ENCODE results near the gene CERKL. TPM values are rescaled to one million over a fixed set of nuclear protein-coding genes. Genes with fewer than 3 reads are reported as not detected.

CERKL gene
- total and polyA plus RNA-seq, 2 donors (not counting 1 experiment from before 2014, with no cell fraction given) = 0.03 TPM; not detected in 1

DNA sequence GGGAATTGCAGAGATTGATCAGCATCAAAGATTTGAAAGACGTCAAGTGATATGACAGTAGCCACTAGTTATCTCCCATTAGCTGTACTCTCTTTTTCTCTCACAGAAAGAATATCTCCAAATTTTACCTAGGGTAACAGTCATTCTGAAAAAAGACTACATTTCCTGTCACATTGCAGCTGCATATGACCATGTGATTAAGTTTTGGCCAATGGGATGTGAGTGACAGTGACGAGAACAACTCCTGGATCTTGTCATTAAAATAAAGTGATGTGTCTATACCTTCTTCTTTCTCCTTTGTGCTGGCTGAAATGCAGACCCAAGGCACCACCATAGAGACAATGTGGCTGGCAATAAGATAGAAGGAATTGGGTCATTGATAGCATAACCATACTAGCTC is 34.0 kb upstream of the CERKL start:
- ChIA-PET POLR2A (no interaction called here), CTCF (no interaction called here)
- Histone ChIP-seq H4K20me1 (ENCODE audit: control insufficient read depth, insufficient read depth, low read length, poor library complexity, severe bottlenecking) (no peaks in the 10 kb centered on the region), H3K4me1 (ENCODE audit: control insufficient read depth in 2 of 2, insufficient read depth in 2 of 2, low read length in 2 of 2) (peaks cover 3 to 5% of the 10 kb centered on the region in 2 donors), H2AFZ (ENCODE audit: insufficient read depth, low read depth, low read length, poor library complexity, severe bottlenecking) (no peak overlapping the region), H3K27me3 (replicated peaks in 1 of 4; ENCODE audit: control extremely low read depth in 1 of 4, control insufficient read depth in 3 of 4, insufficient read depth in 4 of 4, low read length in 3 of 4) (peaks cover 0 to 18% (median 13%) of the 10 kb centered on the region in 4 experiments), H3K9ac (ENCODE audit: low read length) (no peak overlapping the region), H3K27ac (ENCODE audit: low read length in 2 of 2) (no peak overlapping the region), H3K4me2 (replicated peaks; ENCODE audit: low read depth, low read length, poor library complexity, severe bottlenecking) (no peak overlapping the region), H3K4me3 (ENCODE audit: control extremely low read depth in 1 of 5, extremely low read depth in 1 of 5, insufficient read depth in 1 of 5, low read depth in 2 of 5, low read length in 4 of 5) (no peak overlapping the region), H3K9me3 (ENCODE audit: control extremely low read depth in 1 of 3, control insufficient read depth in 2 of 3, insufficient read depth in 1 of 3, low read length in 2 of 3) (peaks cover 0 to 3% (median 0%) of the 10 kb centered on the region in 3 donors), H3K36me3 (replicated peaks in 1 of 2; ENCODE audit: control extremely low read depth in 1 of 2, control insufficient read depth in 1 of 2, extremely low read depth in 1 of 2, insufficient read depth in 2 of 2, low read length in 1 of 2) (no peaks in the 10 kb centered on the region), H3K79me2 (ENCODE audit: control insufficient read depth, insufficient read depth, low read length) (no peaks in the 10 kb centered on the region)
- TF ChIP-seq, protein P1, sequence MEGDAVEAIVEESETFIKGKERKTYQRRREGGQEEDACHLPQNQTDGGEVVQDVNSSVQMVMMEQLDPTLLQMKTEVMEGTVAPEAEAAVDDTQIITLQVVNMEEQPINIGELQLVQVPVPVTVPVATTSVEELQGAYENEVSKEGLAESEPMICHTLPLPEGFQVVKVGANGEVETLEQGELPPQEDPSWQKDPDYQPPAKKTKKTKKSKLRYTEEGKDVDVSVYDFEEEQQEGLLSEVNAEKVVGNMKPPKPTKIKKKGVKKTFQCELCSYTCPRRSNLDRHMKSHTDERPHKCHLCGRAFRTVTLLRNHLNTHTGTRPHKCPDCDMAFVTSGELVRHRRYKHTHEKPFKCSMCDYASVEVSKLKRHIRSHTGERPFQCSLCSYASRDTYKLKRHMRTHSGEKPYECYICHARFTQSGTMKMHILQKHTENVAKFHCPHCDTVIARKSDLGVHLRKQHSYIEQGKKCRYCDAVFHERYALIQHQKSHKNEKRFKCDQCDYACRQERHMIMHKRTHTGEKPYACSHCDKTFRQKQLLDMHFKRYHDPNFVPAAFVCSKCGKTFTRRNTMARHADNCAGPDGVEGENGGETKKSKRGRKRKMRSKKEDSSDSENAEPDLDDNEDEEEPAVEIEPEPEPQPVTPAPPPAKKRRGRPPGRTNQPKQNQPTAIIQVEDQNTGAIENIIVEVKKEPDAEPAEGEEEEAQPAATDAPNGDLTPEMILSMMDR (IDR thresholded peaks at IDR 0.05) = no peak
- TF ChIP-seq EZH2 (IDR thresholded peaks at IDR 0.05; ENCODE audit: borderline replicate concordance, insufficient read depth, low read depth, low read length, poor library complexity, severe bottlenecking) = no peak
- H3K27me3 Mint-ChIP-seq = peaks cover 41% of the 10 kb centered on the region
- no peak for DNase-seq
- peaks cover 8% of the 10 kb centered on the region for H3K4me1 Mint-ChIP-seq
- no peak overlapping the region for H3K4me3 Mint-ChIP-seq
- H3K27ac Mint-ChIP-seq = no peak overlapping the region
- intact Hi-C loops (cut with micrococcal nuclease) = no loop called here
- ATAC-seq (ENCODE audit: low read depth) = no peak
- WGBS (ENCODE audit: insufficient coverage) = no CpG with 5 or more reads among the region's 2 CpGs
- no peaks in the 10 kb centered on the region for H3K9me3 Mint-ChIP-seq (ENCODE audit: insufficient read depth)

DNA sequence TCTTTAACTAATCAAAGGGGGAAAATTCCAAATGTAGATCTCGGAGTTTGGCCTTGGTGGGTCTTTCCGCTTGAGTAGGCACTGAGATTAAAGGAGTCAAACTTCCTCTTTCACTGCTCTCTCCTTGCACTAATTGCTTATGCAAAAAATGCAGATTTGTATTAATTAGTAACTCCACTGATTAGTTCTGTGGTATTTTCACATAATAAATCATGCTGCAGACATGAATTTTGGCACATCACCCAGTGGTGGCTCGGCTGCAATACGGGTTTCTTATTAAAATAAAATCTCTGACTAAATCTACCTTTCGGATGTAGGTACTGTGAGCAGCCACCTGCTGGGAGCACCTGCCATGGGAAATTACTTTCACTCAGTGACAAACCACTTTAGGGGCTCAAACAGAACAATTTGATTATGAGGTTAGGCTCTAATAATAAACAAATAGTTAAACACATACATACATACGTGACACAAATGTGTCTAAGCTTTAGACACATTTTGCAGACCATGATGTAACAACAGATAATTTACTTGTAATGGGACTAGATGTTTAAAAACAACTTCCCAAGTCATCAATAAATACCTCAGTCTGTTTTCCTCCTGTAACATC is 29.8 kb upstream of the CERKL start:
- Histone ChIP-seq H3K79me2 (ENCODE audit: control insufficient read depth, insufficient read depth, low read length) (no peaks in the 10 kb centered on the region), H3K9ac (ENCODE audit: low read length) (no peak overlapping the region), H4K20me1 (ENCODE audit: control insufficient read depth, insufficient read depth, low read length, poor library complexity, severe bottlenecking) (no peaks in the 10 kb centered on the region), H3K4me2 (replicated peaks; ENCODE audit: low read depth, low read length, poor library complexity, severe bottlenecking) (no peak overlapping the region), H3K27ac (ENCODE audit: low read length in 2 of 2) (no peak overlapping the region), H3K27me3 (replicated peaks in 1 of 4; ENCODE audit: control extremely low read depth in 1 of 4, control insufficient read depth in 3 of 4, insufficient read depth in 4 of 4, low read length in 3 of 4) (peaks cover 3 to 58% (median 44%) of the 10 kb centered on the region in 4 experiments), H3K4me3 (ENCODE audit: control extremely low read depth in 1 of 5, extremely low read depth in 1 of 5, insufficient read depth in 1 of 5, low read depth in 2 of 5, low read length in 4 of 5) (no peak overlapping the region), H2AFZ (ENCODE audit: insufficient read depth, low read depth, low read length, poor library complexity, severe bottlenecking) (no peak overlapping the region), H3K9me3 (ENCODE audit: control extremely low read depth in 1 of 3, control insufficient read depth in 2 of 3, insufficient read depth in 1 of 3, low read length in 2 of 3) (peaks cover 3 to 34% (median 4%) of the 10 kb centered on the region in 3 donors), H3K36me3 (replicated peaks in 1 of 2; ENCODE audit: control extremely low read depth in 1 of 2, control insufficient read depth in 1 of 2, extremely low read depth in 1 of 2, insufficient read depth in 2 of 2, low read length in 1 of 2) (no peaks in the 10 kb centered on the region), H3K4me1 (ENCODE audit: control insufficient read depth in 2 of 2, insufficient read depth in 2 of 2, low read length in 2 of 2) (peaks cover 40 to 43% of the 10 kb centered on the region in 2 donors)
- no peak for TF ChIP-seq EZH2 (IDR thresholded peaks at IDR 0.05; ENCODE audit: borderline replicate concordance, insufficient read depth, low read depth, low read length, poor library complexity, severe bottlenecking)
- TF ChIP-seq, protein P1 (IDR thresholded peaks at IDR 0.05) = no peak
- no peak overlapping the region for H3K27ac Mint-ChIP-seq
- H3K27me3 Mint-ChIP-seq = peaks cover 69% of the 10 kb centered on the region
- CTCF ChIA-PET = no interaction called here
- H3K4me3 Mint-ChIP-seq = no peak overlapping the region
- peaks cover 36% of the 10 kb centered on the region for H3K4me1 Mint-ChIP-seq
- WGBS (ENCODE audit: insufficient coverage) = no CpG with 5 or more reads among the region's 6 CpGs
- DNase-seq (peak; percentile 22), ATAC-seq (ENCODE audit: low read depth) (no peak)
- POLR2A ChIA-PET = interaction anchor here (0.6 kb wide), 1 partner anchor 706 kb away, joined by 4 read pairs; the partner anchor contains the start of gene UBE2E3
- peaks cover 3% of the 10 kb centered on the region for H3K9me3 Mint-ChIP-seq (ENCODE audit: insufficient read depth)
- intact Hi-C loops (cut with micrococcal nuclease) = no loop called here

All from B cell (primary cell).